ENCODE results near the gene KCNH5.
"Not testable (repeated sequence)": the region's sequence is repeated elsewhere in the genome, so short reads cannot be mapped to it uniquely, and the experiment has no call there.

KCNH5 gene

DNA sequence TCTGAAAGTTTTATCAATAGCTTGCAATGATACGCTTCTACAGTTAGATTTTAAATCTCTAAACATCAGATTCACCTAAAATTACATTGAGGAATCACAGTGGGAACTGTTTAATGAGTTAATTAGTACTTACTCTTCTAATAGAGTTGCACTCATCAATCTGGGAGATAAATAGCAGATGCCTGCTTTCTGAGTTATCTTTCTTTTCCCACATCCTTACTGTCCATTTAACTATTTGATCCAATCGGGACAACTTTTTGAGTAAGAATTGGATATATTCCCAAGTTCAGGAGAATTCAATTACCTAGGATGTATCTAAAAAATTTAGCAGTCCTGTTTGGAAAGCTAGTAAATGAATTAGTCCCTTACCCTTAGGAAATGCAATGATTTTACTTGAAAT lies 162.3 kb downstream of the KCNH5 start:
- DNase-seq = no peak

DNA sequence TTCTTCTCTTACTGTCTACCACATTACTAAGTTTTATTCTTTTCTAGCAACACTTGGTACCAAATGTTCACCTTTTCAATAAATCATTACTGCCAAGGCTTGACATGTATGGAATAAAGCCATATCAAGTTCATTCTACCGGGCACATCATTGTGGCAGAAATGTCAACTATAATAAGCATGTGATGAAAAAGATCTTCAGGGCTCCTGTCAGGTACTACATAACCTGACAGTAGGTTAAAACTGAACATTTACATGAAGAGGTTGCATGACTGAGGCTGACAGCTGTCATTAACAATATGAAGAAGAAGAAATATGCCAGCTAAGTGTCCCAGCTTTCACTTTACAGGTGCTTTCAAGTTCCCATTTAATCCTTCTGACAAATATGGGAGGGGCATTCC lies 178.9 kb downstream of the KCNH5 start:
- DNase-seq = no peak

DNA sequence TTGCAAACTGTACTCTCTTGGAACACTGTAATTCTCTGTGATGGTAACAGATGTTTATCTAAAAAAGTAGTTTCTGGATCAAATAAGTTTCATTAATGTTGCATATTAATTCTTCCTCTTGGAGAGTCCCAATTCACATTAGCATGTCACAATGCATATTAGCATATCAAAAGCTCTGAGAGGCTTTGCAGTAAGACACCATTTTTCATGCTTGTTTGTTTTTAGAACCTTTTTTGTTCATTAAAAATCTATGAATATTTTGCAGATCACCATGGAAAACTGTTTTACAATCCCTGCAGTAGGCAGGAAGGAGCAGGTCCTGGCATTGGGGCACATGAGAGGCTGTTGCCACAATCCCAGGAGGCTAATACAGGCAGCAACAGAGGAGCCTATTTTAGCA lies 180.7 kb downstream of the KCNH5 start:
- DNase-seq = no peak

DNA sequence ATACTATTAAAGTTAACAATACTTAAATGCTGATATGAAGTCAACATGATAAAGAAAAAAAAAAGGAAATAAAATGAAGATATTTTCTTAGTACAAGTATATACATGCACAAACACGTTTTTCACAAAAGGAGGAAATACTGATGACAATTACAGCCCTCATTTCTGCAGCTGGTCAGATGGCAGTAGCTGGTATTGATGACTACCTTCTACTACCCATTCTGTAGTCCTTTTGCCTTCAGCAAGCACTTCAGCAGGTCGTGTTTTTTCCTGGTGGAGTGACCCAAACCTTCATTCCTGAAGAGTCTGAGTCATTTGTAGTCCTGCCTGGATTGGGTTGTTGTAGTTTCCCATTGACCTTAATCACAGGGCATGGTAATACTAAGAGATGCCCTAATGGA lies 187.2 kb downstream of the KCNH5 start:
- DNase-seq = not testable (repeated sequence)

DNA sequence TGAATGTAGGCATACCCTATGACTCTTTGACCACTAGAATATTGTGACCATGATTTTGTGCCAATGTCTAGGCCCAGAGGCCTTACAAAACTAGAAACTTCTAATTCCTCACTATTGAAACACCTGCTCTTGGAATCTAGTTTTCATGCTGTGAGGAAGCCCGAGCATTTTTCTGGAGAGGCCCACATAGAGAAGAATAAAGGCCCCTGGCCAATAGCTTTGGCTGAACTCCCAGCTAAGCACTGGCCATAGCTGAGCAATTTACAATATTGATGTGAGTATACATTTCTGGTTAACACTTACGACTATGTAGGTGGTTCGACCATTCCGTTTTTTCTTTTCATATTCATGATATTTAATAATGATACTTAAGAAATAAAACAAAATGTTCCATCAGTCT lies 190.3 kb downstream of the KCNH5 start:
- no peak for DNase-seq

DNA sequence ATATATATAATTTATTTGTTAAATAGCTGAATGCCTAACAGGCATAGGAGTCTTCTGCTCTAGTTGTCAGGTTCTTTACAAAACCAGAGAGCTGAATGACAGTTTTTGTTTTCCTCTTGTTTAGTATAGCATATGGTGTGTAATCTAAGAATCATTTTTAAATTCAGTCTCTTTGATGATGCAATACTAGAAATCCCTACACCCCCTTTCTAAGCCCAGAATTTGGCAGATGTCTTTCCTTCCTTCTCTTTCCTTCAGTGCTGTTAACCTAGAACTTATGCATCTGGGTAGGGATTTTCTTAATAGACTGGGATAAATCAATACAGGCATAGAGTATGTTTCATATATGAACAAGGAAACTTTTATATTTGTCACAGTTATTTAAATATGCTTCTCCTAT lies 198.1 kb downstream of the KCNH5 start:
- no peak for DNase-seq

DNA sequence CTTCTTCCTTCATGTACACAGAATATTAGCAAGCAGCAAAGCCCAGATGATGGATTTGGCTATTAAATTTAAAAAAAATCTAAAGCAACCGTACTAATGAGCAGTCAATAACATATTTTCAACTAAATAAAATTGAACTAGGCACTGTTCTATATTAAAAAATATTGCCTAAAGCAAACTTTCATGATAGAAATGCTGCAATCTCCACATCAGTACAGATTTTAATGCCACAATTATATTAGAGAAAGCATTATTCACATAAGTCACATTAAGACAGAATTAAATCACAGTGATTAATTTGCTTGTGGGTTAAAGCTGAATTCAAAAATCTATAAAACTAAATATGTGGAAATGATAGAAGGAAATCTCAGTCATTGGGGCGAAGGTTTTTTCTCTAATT lies 200.7 kb downstream of the KCNH5 start:
- no peak for DNase-seq

DNA sequence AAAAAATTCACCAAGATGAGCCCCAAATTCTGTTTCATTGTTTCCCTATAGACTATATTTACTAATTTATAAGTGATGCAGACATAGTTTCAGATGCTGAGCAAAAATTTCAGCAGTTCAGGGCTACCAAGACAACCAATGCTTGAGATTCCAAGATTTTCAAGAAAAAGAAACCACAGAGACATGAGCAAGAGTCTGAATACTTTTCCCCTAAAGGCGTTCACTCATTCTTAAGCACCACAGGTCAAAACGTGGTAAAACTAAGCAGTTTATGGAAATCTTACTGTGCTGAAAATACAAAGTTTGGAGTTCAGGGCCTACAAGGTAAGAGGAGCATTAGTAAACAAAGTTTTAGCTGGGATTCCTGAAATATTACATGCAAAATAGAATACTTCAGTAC lies 221.2 kb downstream of the KCNH5 start:
- DNase-seq = no peak

DNA sequence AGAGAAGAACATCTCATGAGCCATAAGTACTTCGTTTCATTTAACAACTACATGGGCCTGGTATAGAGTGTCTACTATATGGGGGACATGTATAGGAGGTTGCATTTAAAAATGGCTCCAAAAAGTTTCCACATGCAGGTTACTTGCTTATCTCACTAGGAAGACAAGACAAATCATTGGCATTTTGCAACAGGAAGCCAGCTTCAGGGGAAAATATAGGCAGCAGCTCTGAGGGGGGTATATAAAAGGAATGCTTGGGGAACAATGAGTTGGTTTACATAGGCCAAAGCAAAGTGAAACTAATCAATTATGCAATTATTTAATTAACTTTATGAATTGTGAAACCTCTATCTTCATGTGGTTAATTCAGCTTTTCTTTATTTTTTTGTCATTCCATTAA lies 225.3 kb downstream of the KCNH5 start:
- DNase-seq = no peak

DNA sequence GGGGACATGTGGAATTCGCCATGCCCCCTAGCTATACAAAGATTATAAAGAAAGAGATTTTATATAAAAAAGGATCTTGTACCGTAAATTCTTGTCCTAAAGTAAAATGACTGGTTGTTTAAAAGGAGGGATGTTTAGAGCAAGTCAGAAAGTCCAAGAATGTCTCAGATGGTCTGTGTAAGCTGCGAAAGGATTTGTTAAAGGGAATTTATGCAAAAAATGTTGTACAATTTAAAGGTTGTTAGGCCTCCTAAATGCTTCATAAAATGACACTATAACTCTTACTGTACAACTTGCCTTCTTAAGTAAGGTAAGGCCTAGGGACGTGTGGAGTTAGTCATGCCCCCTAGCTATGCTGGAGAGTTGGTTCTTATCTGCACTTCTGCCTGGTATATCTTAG lies 237.6 kb downstream of the KCNH5 start:
- DNase-seq = no peak

DNA sequence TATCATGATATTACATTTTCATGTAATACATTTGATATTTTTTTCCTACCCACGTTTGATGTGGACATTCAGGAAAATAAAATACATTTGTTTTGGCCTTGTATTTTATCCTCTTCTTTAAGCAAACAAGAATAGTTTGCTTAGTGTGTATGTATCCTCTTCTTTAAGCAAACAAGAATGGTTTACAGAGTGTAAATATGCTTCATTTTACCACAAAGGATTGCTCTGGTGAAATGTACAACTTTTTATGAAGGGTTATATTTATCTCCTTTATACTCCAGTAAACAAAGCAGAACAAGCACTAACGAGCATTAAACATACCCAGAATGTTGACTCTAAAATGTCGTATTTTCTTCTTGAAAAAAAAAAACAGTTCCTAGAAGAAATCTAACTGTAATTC lies 244.7 kb downstream of the KCNH5 start:
- DNase-seq = no peak

DNA sequence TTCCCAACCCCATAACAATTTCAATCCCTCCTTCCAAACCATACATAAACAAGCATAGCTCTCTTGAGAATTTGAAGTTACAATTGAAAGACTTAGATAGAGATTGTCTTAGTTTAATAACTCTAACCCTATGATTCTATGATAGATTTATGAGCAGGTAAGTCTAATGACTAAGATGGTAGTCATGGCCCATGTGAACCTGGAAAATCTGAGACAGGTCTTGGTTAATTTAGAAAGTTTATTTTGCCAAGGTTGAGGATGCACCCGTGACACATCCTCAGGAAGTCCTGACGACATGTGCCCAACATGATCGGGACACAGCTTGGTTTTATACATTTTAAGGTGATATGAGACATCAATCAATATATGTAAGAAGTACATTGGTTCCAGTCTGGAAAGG lies 248.8 kb downstream of the KCNH5 start:
- no peak for DNase-seq

DNA sequence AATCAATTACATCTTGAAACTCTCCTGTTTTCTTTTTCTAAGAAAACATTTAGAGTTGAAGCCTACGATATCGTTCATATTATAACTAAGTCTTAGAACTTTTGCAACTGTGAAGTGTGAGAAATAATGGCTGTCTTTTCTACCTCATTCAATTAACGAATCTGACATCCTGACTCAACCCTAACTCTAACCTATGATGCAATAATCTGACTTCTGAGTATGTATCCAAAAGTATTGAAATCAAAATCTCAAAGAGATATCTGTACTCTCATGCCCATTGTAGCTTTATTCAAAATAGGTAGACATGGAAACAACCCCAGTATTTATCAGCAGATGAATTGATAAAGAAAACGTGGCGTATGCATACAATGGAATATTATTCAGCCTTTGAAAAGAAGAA lies 252.7 kb downstream of the KCNH5 start:
- no peak for DNase-seq

DNA sequence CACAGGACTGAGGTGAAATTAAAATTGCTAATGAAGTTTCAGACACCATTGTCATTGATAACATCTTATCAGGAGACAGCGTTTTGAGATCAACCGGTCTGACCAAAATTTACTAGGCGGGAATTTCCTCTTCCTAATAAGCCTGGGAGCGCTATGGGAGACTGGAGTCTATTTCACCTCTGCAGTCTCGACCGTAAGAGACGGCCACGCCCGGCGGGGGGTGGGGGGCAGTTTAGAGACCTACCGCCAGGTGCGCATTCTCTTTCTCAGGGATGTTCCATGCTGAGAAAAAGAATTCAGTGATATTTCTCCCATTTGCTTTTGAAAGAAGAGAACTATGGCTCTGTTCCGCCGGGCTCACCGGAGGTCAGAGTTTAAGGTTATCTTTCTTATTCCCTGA lies 263.9 kb downstream of the KCNH5 start:
- DNase-seq = not testable (repeated sequence)

DNA sequence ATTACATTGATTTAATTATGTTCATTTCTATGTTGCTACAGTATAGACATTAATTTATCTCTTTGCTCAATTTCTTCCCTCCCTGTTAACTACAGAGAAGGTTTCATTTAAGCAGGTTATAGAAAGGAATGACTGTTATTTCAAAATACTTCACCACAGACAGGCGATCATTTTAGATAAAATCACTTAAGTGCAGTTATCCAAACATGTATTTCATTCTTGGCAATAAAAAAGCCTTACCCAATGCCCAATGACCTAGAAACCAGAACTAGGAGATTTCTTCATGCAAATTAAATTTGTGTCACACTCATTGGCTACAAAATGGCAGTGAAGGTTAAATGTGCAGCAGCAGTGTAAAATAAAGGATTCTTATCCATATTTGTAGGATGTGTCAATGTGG lies 266.4 kb downstream of the KCNH5 start:
- no peak for DNase-seq

DNA sequence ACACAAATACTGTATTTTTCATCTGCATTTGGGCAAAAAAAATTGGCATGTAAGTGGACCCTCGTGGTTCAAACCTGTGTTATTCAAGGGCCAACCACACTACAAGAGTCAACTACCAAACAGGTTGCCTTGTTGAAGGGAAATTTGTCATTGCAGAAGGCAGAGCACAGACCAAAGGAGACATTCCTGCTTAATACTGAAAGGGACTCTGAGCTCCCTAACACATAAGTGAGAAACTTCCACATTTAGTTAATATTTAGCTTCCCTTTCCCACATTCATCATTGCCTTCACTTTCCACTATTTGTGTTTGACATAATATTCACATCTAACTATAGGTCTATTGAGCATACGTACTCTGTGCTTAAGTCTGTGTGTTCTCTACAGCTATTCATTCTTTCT lies 266.9 kb downstream of the KCNH5 start:
- no peak for DNase-seq

DNA sequence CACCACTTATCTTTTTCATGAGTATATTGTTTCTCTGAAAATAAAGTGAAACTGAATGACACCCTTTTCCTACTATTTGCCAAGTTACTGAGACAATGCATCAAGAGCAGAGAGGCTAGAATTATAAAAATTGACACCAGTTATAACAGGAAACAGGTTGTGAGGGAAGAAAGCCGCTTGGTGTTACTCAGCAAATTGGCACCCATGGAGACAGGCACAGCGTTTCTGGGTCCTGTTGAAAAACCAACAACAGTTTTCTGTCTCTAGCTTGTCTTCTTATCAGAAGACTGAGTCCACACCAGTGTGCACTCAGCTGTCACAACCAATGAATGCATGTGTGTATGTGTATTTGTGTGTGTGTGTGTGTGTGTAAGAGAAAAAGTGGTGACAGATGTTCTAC lies 267.7 kb downstream of the KCNH5 start:
- no peak for DNase-seq

DNA sequence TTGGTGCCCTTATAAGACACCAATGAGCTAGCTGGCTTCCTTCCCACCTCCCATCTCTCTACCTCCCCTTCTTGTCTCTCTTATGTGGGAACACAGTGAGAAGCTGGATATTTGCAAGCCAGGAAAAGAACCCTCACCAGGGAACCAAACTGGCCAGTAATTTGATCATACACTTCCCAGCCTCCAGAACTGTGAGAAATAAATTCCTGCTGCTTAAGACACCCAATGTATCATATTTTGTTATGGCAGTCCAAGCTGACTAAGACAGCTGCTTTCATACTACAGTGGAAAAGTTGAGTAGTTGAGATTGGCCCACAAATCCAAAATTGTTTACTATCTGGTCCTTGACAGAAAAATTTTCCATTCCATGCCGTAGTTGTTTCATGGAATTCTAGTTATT lies 269.0 kb downstream of the KCNH5 start:
- DNase-seq = no peak

DNA sequence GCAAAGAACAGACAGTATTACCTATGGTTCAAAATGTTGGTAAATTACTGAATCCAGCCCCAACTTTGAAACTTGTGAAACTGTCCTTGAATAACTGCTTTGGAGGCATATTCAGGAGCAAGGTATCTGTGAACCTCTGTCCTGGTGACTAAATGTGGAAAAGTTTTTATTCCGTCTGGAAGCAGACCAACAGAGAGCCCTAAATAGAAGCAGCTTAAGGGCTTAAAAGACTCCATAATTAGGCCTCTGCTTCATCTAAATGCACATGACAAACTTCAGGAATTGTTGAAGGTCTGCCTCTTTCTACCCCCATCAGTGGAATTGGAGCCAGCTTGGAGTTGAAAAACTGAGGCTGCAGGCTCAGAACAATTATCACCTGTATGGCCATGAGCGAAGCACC lies 276.5 kb downstream of the KCNH5 start:
- DNase-seq = no peak

DNA sequence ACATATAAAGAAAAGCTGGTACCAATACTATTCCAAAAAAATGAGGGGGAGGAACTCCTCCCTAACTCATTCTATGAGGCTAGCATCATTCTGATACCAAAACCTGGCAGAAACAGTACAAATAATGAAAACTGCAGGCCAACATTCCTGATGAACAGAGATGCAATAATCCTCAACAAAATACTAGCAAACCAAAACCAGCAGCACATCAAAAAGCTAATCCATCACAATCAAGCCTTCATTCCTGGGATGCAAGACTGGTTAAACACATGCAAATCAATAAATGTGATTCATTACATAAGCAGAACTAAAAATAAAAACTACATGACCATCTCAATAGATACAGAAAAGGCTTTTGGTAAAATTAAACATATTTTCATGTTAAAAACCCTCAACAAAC lies 281.3 kb downstream of the KCNH5 start:
- no peak for DNase-seq

DNA sequence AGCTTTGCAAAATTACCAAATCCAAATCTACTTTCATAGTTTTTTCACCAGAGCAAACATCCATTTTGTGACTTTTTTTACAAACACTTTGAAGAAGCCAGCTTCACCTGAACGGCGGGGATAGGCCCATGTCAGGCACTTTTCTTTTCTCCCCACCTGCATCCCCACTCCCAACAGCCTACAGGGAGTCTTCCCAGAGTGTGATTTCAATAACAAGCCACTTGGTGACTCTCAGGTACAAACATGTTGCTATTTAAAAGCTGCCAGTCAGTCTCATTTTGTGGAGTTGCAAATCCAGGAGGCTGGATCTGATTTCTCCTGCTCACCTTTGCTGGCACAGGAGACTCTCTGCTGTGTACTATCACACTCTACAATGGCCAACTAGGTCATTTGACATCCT lies 285.5 kb downstream of the KCNH5 start:
- no peak for DNase-seq

DNA sequence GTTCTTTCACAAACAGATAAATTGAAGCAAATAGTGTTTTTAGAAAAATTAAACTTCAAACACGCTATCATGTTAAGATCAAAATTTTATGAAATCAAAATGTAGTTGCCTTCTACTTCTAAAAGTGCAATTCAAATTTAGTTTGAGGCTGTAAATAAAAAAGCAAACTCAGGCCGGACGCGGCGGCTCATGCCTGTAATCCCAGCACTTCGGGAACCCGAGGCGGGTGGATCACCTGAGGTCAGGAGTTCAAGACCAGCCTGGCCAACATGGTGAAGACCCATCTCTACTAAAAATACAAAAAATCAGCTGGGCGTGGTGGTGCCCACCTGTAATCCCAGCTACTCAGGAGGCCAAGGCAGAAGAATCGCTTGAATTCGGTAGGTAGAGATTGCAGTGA lies 298.4 kb downstream of the KCNH5 start:
- not testable (repeated sequence) for DNase-seq

DNA sequence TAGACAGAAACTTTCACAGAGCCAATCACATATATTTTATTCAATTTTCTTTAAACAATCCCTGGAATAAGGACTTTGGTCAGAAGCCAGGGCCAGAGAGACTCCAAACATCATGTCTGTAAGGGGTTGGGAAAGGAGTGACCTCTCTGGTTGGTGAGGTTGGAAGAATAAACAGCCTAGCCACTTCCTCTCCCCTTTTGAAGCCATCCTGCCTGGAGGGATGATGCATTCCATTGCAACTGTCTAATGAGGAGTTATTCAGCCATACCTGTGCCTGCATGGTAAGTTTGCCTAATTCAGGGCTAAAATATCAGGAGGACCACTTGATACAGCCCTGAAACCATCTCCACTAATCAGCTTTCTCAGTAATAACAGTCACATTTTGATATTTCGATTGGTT lies 299.8 kb downstream of the KCNH5 start:
- DNase-seq = no peak

DNA sequence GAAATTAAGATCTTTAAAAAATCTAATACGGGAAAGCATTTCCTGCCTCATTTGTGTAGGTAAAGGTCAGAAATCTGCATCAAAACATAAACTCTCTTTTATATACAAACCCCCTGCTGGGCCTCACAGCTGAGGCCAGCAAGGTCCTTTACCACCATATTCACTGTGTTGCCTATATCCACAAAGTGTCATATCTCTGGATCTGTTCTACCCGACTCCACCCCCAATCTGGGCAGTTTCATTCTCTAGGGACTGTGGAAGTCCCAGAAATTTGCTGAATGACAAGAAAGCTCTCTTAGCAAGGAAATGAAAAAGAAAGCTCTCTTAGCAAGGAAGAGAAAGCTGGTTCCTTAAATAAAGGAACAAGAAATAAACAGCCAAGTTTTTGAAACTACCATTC lies 301.7 kb downstream of the KCNH5 start:
- DNase-seq = no peak

DNA sequence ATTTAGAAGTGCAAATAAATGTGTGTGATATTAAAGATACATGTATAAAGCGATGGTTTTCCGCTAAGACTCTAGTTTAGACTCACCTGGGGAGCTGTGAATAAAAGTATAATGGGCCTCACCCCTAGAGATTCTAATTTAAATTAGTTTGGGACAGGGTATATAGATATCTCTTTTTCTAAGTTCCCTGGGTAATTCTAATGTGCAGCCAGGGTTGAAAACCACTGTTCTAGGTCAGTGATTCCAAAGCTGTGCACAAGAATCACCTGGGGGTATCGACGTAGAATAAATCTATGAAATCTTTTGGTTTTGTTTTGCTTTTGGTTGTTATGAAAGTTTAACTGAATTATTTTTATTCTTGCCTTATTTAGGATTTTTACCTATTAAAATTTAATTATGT lies 302.1 kb downstream of the KCNH5 start:
- DNase-seq = no peak

DNA sequence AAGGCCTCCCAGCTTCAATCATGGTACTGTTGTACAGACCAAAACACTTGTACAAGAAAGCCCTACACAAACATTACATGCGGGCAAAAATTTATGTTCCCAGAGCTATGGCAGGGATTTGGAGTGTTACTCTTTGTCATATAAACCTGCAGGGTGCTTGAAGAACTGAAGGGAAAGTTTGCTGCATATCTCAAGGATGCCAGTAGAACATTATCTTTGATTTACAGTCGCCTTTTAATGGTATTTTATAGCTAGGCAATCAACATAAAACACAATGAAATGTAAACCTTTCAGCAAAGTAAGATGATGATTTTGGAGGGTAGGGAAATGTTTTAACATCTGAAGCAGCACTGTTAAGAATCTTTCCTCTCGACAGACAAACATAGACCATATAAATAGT lies 305.6 kb downstream of the KCNH5 start:
- DNase-seq = no peak
